Upper lobe of left lung (tissue), 6 donors: Measurements from ENCODE around the gene SOX14. TPM values are rescaled to one million over a fixed set of nuclear protein-coding genes. Genes with fewer than 3 reads are reported as not detected.

Source experiments
- ATAC-seq, 2 donors: fragments of 200-7000 bp; cut with Tn5 transposase; one replicate each; pipeline ENCODE4 v1.9.1; 2022; ENCODE audit warnings: mild to moderate bottlenecking in 2 of 2, moderate library complexity in 2 of 2; ENCODE audit not compliant: low FRiP score in 2 of 2
- DNase-seq, 2 donors: peaks; one replicate each; pipeline ENCODE4 v3.0.0-alpha.2; 2019 to 2020
- H3K27ac ChIP-seq, 4 donors: fragments of 200-600 bp; sonication (generic); one replicate each; pipeline ENCODE4 v1.5.1; 2016 to 2019
- H3K27me3 ChIP-seq, 4 donors: fragments of 200-600 bp; sonication (generic); one replicate each; pipeline ENCODE4 v1.5.1; 2017 to 2019
- H3K36me3 ChIP-seq, 4 donors: fragments of 200-600 bp; sonication (generic); one replicate each; pipeline ENCODE4 v1.5.1; 2016 to 2019
- H3K4me1 ChIP-seq, 4 donors: fragments of 200-600 bp; sonication (generic); one replicate each; pipeline ENCODE4 v1.5.1; 2018 to 2019
- H3K4me3 ChIP-seq, 4 donors: fragments of 200-600 bp; sonication (generic); one replicate each; pipeline ENCODE4 v1.5.1; 2017 to 2019; ENCODE audit warnings: mild to moderate bottlenecking in 2 of 4, moderate library complexity in 1 of 4
- H3K9me3 ChIP-seq, 4 donors: fragments of 200-600 bp; sonication (generic); one replicate each; pipeline ENCODE4 v1.5.1; 2018 to 2019
- CTCF ChIP-seq, 6 experiments: fragments of 450-650 bp in 4 of 6; fragments of 200-600 bp in 2 of 6; sonication (generic) in 2 of 6; IDR thresholded peaks; one replicate each; pipeline ENCODE4 v1.5.1; 2016 to 2019; ENCODE audit warnings: antibody characterized with exemption in 6 of 6
- EP300 ChIP-seq, 4 donors: sonication (generic); formaldehyde crosslinking; IDR thresholded peaks; one replicate each; pipeline ENCODE4 v1.5.1; 2017; ENCODE audit warnings: antibody characterized with exemption in 4 of 4, control low read depth in 2 of 4
- POLR2A ChIP-seq, 4 donors: fragments of 450-650 bp; IDR thresholded peaks; one replicate each; pipeline ENCODE4 v1.5.1; 2016 to 2017; ENCODE audit warnings: antibody characterized with exemption in 4 of 4, mild to moderate bottlenecking in 2 of 4
- POLR2AphosphoS5 ChIP-seq, 2 donors: sonication (generic); formaldehyde crosslinking; IDR thresholded peaks; one replicate each; pipeline ENCODE4 v1.5.1; 2017; ENCODE audit warnings: antibody characterized with exemption in 2 of 2
- WGBS, 2 donors: methylation state at CpG; one replicate each; pipeline ENCODE4 v1.1.5; 2017 to 2018; 5-methylcytosine and 5-hydroxymethylcytosine counted together
- total RNA-seq, 6 donors: library from RNA; depleted of rRNA in 4 of 6; stranded (reverse); fragments of >200 nt in 4 of 6; gene quantifications; one replicate each; pipeline versions ENCODE4 v1.1.0 to v1.2.1, GENCODE V29; 2016 to 2021
- donor health status: DM: no; HTN: no; CAD: no; lungs with moderate emphysema.
- donor health status: DM: no; HTN: yes; CAD: no; lungs with severe emphysema.

SOX14 gene
- total RNA-seq, 6 donors from 2014 or later: 0.14 TPM; not detected in 5

- Histone ChIP-seq H3K27me3 (no peaks in the 10 kb centered on the region), H3K4me3 (no peak overlapping the region), H3K9me3 (no peaks in the 10 kb centered on the region), H3K4me1 (no peaks in the 10 kb centered on the region), H3K27ac (no peak overlapping the region), H3K36me3 (no peaks in the 10 kb centered on the region)
- ATAC-seq (no peak), DNase-seq (no peak)
- WGBS, 2 donors: 30 to 40% methylated on average over 9 of the region's 9 CpGs
- TF ChIP-seq POLR2AphosphoS5 (IDR thresholded peaks at IDR 0.05) (no peak), EP300 (IDR thresholded peaks at IDR 0.05) (no peak), CTCF (IDR thresholded peaks at IDR 0.05) (no peak), POLR2A (IDR thresholded peaks at IDR 0.05) (no peak)
Measured at GRCh38 chr3:137807998-137808397, 43.9 kb downstream of the SOX14 start.

- Histone ChIP-seq H3K27me3 (no peaks in the 10 kb centered on the region), H3K4me3 (no peak overlapping the region), H3K27ac (no peak overlapping the region), H3K36me3 (no peaks in the 10 kb centered on the region), H3K9me3 (no peaks in the 10 kb centered on the region), H3K4me1 (no peaks in the 10 kb centered on the region)
- DNase-seq (no peak), ATAC-seq (no peak)
- no peak for TF ChIP-seq POLR2AphosphoS5 (IDR thresholded peaks at IDR 0.05)
- no peak for TF ChIP-seq CTCF (IDR thresholded peaks at IDR 0.05)
- no peak for TF ChIP-seq EP300 (IDR thresholded peaks at IDR 0.05)
- TF ChIP-seq POLR2A (IDR thresholded peaks at IDR 0.05): no peak
Measured at GRCh38 chr3:137809509-137809908, 45.4 kb downstream of the SOX14 start.

GRCh38 chr3:137812023-137812422 is 47.9 kb downstream of the SOX14 start:
- DNase-seq (no peak), ATAC-seq (no peak)
- Histone ChIP-seq H3K27ac (no peak overlapping the region), H3K4me1 (no peaks in the 10 kb centered on the region), H3K4me3 (no peak overlapping the region), H3K27me3 (no peaks in the 10 kb centered on the region), H3K36me3 (no peaks in the 10 kb centered on the region), H3K9me3 (no peaks in the 10 kb centered on the region)
- WGBS, 2 donors: 39 to 47% methylated on average over 4 of the region's 4 CpGs
- TF ChIP-seq CTCF (IDR thresholded peaks at IDR 0.05) (no peak), POLR2AphosphoS5 (IDR thresholded peaks at IDR 0.05) (no peak), POLR2A (IDR thresholded peaks at IDR 0.05) (no peak), EP300 (IDR thresholded peaks at IDR 0.05) (no peak)

- no peak overlapping the region for H3K27ac ChIP-seq
Measured at GRCh38 chr3:137815251-137815650, 51.1 kb downstream of the SOX14 start.

More at GRCh38 chr3:137815251-137815650, 51.1 kb downstream of the SOX14 start:
- WGBS, 2 donors: 93 to 98% methylated on average over 3 to 8 of the region's 8 CpGs
- DNase-seq (peak in 1 of 2 donors; percentile 56), ATAC-seq (peak; percentile 19)
- TF ChIP-seq EP300 (IDR thresholded peaks at IDR 0.05) (no peak), CTCF (IDR thresholded peaks at IDR 0.05) (no peak), POLR2AphosphoS5 (IDR thresholded peaks at IDR 0.05) (no peak), POLR2A (IDR thresholded peaks at IDR 0.05) (no peak)
- Histone ChIP-seq H3K36me3 (no peaks in the 10 kb centered on the region), H3K4me3 (no peak overlapping the region), H3K4me1 (no peaks in the 10 kb centered on the region), H3K9me3 (no peaks in the 10 kb centered on the region), H3K27me3 (no peaks in the 10 kb centered on the region)

Other genes with a start within 250 kb of the SOX14 start
- gene CLDN18, start 245.8 kb downstream of the SOX14 start, total RNA-seq: 100 to 1,000 TPM; 134 to 673 (median 360) TPM